ENCODE results near the gene YIPF1.

Gene YIPF1

DNA sequence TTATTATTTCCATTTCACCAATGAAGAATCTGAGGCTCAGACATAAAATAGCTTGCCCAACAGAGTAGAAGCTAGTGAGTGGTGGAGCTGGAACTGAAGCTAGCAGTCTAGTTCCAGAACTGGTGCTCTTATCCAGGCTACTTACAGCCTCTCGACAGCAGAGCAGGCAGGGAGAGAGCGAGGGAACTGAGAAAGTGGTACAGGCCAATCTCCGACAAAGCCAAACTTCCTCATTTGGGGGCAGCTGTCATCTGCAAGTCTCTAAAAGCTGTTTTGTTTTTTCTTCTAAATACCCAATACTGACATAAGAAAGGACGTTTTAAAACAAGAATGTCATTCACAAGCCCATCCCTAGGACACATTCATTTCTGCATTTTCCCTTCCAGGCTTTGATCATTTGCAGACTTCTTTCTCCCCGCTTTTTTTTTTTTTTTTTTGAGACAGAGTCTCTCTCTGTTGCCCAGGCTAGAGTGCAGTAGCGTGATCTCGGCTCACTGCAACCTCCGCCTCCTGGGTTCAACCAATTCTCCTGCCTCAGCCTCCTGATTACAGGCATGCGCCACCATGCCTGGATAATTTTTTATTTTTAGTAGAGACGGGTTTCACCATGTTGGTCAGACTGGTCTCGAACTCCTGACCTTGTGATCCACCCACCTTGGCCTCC is 20.0 kb downstream of the YIPF1 start:
- DNase-seq (ENCODE audit: low read depth), result no peak
- TF ChIP-seq, protein P1, sequence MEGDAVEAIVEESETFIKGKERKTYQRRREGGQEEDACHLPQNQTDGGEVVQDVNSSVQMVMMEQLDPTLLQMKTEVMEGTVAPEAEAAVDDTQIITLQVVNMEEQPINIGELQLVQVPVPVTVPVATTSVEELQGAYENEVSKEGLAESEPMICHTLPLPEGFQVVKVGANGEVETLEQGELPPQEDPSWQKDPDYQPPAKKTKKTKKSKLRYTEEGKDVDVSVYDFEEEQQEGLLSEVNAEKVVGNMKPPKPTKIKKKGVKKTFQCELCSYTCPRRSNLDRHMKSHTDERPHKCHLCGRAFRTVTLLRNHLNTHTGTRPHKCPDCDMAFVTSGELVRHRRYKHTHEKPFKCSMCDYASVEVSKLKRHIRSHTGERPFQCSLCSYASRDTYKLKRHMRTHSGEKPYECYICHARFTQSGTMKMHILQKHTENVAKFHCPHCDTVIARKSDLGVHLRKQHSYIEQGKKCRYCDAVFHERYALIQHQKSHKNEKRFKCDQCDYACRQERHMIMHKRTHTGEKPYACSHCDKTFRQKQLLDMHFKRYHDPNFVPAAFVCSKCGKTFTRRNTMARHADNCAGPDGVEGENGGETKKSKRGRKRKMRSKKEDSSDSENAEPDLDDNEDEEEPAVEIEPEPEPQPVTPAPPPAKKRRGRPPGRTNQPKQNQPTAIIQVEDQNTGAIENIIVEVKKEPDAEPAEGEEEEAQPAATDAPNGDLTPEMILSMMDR (conservative IDR thresholded peaks at IDR 0.05; ENCODE audit: low read depth, low read length), result no peak
- no peak overlapping the region for H3K4me3 ChIP-seq (ENCODE audit: low read depth, low read length)

DNA sequence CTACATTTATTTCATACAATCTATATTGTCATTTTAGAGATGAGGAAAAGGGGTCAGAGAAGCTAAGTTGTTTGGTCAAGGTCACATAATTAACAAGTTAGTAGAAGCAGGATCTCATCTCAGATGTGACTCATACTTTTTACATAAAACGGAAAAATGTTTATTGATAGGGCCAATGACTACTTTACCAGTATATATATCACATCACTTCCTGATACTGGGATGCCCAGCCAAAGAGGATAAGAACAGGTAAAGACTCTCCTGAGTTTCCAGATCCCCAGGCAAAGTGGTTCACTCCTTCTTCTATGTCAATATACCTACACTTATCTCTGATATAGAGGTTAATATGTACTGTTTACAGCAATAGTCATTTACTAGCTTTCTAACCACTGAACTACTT is 21.0 kb downstream of the YIPF1 start:
- TF ChIP-seq, protein P1 (conservative IDR thresholded peaks at IDR 0.05; ENCODE audit: low read depth, low read length), result no peak
- DNase-seq (ENCODE audit: low read depth), result no peak
- no peak overlapping the region for H3K4me3 ChIP-seq (ENCODE audit: low read depth, low read length)

DNA sequence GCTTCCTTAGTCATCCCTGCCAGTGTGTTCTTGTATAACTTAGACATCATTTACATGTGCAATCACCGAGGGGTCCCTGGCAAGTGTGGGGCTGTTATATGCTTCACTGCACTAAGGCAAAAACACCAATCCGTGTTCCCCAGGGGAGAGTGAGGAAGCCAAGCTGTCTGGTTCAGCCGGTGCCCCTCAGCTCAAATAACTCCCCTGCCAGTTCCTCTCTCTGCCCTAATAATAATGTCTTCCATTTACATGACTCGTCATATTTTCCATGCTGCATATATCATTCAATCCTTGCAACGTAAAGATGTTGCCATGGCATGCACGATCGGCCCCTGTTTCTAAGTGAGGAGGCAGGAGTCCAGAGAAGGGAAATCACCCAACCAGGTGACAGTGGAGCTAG is 27.1 kb downstream of the YIPF1 start:
- no peak for DNase-seq (ENCODE audit: low read depth)
- TF ChIP-seq, protein P1 (conservative IDR thresholded peaks at IDR 0.05; ENCODE audit: low read depth, low read length), result no peak

DNA sequence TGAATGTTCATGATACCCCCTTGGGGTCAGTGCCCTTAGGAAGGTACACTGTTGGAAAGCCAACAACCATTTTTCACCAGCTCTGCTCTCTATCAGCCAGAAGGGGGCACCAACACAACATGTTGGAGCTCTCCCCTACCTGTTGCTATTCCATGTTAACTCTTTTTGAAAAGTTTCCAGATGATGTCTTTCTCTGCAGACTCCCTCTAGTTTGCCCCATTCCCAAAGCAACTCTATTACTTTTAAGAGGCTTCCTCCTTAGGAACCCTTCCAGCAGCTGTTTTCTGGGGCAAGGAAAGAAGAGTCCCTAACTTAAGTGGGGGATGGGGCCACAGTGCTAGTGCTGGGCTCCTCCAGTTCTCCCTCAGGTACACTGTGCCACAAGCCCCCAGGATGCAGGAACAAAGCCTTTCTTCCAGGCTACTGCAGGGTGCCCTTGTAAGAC is 28.6 kb downstream of the YIPF1 start:
- no peak overlapping the region for H3K4me3 ChIP-seq (ENCODE audit: low read depth, low read length)
- DNase-seq (ENCODE audit: low read depth), result peak; percentile 77
- TF ChIP-seq, protein P1 (conservative IDR thresholded peaks at IDR 0.05; ENCODE audit: low read depth, low read length), result peak; percentile 91

More for the DNA sequence above, 27.1 kb downstream of the YIPF1 start:
- no peak overlapping the region for H3K4me3 ChIP-seq (ENCODE audit: low read depth, low read length)

DNA sequence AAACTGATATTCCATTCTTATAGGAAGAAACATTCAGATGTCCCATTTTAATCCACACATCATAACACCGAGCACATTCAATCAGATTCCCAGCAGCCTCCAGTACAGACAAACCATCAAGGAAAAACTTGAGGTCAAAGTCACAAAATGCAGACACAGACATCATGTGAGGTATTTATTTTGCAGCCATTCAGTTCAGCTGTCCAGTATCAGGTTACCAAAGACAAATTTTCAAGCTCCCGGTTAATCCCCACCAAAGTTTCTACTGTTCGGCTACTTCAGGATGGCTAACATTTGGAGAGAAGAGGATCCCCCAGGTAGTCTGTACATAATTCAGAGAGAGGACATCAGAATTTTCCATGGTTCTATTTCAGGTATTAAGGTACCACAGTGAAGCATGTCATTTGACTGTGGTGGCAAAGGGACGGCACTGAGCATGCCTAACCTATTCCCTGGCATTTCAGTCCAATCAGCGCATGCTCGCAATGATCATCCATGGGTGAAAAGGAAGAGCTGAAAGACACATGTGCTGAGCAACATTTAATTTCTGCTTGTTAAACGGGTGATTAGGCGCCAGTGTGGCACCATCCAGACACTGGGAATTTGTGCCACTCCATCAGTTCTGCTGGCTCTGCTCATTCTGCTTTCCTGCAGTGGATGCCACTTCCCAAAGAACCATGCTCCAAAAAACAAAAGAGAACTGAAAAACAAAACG is 37.9 kb downstream of the YIPF1 start:
- no peak overlapping the region for H3K4me3 ChIP-seq (ENCODE audit: low read depth, low read length)
- DNase-seq (ENCODE audit: low read depth), result no peak
- TF ChIP-seq, protein P1 (conservative IDR thresholded peaks at IDR 0.05; ENCODE audit: low read depth, low read length), result no peak

DNA sequence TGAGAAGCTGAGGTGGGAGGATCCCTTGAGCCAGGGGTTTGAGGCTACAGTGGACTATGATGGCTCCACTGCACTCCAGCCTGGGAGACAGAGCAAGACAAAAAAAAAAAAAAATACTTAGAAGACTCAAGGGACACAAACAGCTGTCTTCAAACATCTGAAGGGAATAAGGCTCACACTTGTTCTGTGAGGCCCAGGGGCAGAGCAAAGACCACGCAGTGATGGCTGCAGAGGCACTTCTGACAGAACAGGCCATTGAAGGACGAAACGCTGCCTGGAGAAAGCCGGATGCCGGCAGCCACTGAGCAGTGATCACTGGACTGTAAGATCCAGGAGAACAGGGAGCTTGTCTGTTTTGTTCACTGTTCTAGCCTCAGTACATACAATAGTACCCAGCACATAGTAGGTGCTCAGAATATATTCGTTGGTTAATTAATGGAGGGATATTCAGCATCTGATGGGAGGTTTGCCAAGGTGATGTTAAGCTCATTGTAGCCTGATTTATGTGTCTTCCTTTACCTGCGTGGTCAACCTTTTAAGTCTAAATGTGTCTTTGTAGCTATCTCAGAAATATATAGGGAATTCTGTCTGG is 39.4 kb downstream of the YIPF1 start:
- TF ChIP-seq, protein P1 (conservative IDR thresholded peaks at IDR 0.05; ENCODE audit: low read depth, low read length), result no peak
- no peak for DNase-seq (ENCODE audit: low read depth)
- no peak overlapping the region for H3K4me3 ChIP-seq (ENCODE audit: low read depth, low read length)

All from choroid plexus epithelial cell (primary cell).